Upper lobe of left lung (tissue), 6 donors: ENCODE results near the gene EVA1B. TPM values are rescaled to one million over a fixed set of nuclear protein-coding genes. Genes with fewer than 3 reads are reported as not detected.

Experiments used
- ATAC-seq, 2 donors: fragments of 200-7000 bp; cut with Tn5 transposase; one replicate each; pipeline ENCODE4 v1.9.1; 2022; ENCODE audit warnings: mild to moderate bottlenecking in 2 of 2, moderate library complexity in 2 of 2; ENCODE audit not compliant: low FRiP score in 2 of 2
- DNase-seq, 2 donors: peaks; one replicate each; pipeline ENCODE4 v3.0.0-alpha.2; 2019 to 2020
- H3K27ac ChIP-seq, 4 donors: fragments of 200-600 bp; sonication (generic); one replicate each; pipeline ENCODE4 v1.5.1; 2016 to 2019
- H3K27me3 ChIP-seq, 4 donors: fragments of 200-600 bp; sonication (generic); one replicate each; pipeline ENCODE4 v1.5.1; 2017 to 2019
- H3K36me3 ChIP-seq, 4 donors: fragments of 200-600 bp; sonication (generic); one replicate each; pipeline ENCODE4 v1.5.1; 2016 to 2019
- H3K4me1 ChIP-seq, 4 donors: fragments of 200-600 bp; sonication (generic); one replicate each; pipeline ENCODE4 v1.5.1; 2018 to 2019
- H3K4me3 ChIP-seq, 4 donors: fragments of 200-600 bp; sonication (generic); one replicate each; pipeline ENCODE4 v1.5.1; 2017 to 2019; ENCODE audit warnings: mild to moderate bottlenecking in 2 of 4, moderate library complexity in 1 of 4
- H3K9me3 ChIP-seq, 4 donors: fragments of 200-600 bp; sonication (generic); one replicate each; pipeline ENCODE4 v1.5.1; 2018 to 2019
- EP300 ChIP-seq, 4 donors: sonication (generic); formaldehyde crosslinking; IDR thresholded peaks; one replicate each; pipeline ENCODE4 v1.5.1; 2017; ENCODE audit warnings: antibody characterized with exemption in 4 of 4, control low read depth in 2 of 4
- POLR2A ChIP-seq, 4 donors: fragments of 450-650 bp; IDR thresholded peaks; one replicate each; pipeline ENCODE4 v1.5.1; 2016 to 2017; ENCODE audit warnings: antibody characterized with exemption in 4 of 4, mild to moderate bottlenecking in 2 of 4
- POLR2AphosphoS5 ChIP-seq, 2 donors: sonication (generic); formaldehyde crosslinking; IDR thresholded peaks; one replicate each; pipeline ENCODE4 v1.5.1; 2017; ENCODE audit warnings: antibody characterized with exemption in 2 of 2
- WGBS, 2 donors: methylation state at CpG; one replicate each; pipeline ENCODE4 v1.1.5; 2017 to 2018; 5-methylcytosine and 5-hydroxymethylcytosine counted together
- total RNA-seq, 6 donors: library from RNA; depleted of rRNA in 4 of 6; stranded (reverse); fragments of >200 nt in 4 of 6; gene quantifications; one replicate each; pipeline versions ENCODE4 v1.1.0 to v1.2.1, GENCODE V29; 2016 to 2021
- TF ChIP-seq, protein P1 (sequence below), 6 experiments: fragments of 450-650 bp in 4 of 6; fragments of 200-600 bp in 2 of 6; sonication (generic) in 2 of 6; IDR thresholded peaks; one replicate each; pipeline ENCODE4 v1.5.1; 2016 to 2019; ENCODE audit warnings: antibody characterized with exemption in 6 of 6
- donor health status: DM: no; HTN: no; CAD: no; lungs with moderate emphysema.
- donor health status: DM: no; HTN: yes; CAD: no; lungs with severe emphysema.

The EVA1B gene
- total RNA-seq, 6 donors from 2014 or later = 24.3 to 97.9 (median 36.6) TPM

DNA sequence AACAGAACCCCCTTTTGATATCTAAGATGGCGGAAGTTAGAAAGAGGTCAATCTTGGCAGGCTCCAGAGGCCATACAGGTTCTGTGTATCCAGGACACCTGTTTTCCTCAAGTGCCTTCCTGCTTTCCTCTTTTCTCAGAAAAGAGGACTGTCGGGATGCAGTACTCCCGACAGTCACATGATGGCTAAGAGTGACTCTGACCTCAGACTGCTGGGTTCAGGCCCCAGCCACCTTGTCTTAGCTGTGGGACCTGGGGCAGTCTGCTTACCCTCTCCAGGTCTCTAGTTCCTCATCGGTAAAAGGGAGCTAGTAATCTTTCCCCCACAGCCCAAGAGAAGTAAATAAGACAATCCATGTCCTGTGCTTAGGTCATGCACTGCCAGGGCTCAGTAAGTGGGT, 32.4 kb upstream of the EVA1B start:
- TF ChIP-seq POLR2A (IDR thresholded peaks at IDR 0.05) = no peak
- DNase-seq = no peak
- H3K4me1 ChIP-seq = peaks cover 26 to 34% (median 31%) of the 10 kb centered on the region in 4 donors
- no peak overlapping the region for H3K27ac ChIP-seq
- H3K9me3 ChIP-seq = no peaks in the 10 kb centered on the region
- 81 to 86% methylated on average over 4 of the region's 4 CpGs for WGBS, 2 donors
- no peak overlapping the region for H3K4me3 ChIP-seq
- H3K27me3 ChIP-seq = no peaks in the 10 kb centered on the region
- no peak for ATAC-seq
- H3K36me3 ChIP-seq = peaks cover 17 to 71% (median 51%) of the 10 kb centered on the region in 4 donors

DNA sequence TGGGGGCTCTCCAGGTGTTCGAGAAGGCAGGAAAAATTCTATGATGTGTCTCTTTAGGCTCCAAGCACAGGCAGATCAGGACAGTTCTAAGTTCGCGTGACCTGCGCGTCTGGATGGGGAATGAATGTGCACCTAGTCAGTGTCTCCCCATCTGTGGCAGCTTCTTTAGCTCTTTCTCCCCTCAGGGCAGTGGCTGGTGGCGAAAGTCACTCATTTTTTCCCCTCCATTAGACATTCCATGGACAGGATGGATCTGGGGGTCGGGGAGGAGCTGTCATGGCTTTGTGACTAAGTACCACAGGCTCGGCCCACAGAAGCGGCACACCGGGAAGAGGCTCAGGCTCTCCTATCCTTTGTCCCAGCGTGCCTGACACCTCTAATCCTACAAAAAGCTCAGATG, 31.0 kb upstream of the EVA1B start:
- 92 to 98% methylated on average over 11 of the region's 11 CpGs for WGBS, 2 donors
- no peak overlapping the region for H3K4me3 ChIP-seq
- H3K9me3 ChIP-seq = no peaks in the 10 kb centered on the region
- TF ChIP-seq POLR2A (IDR thresholded peaks at IDR 0.05) (no peak), POLR2AphosphoS5 (IDR thresholded peaks at IDR 0.05) (no peak), EP300 (IDR thresholded peaks at IDR 0.05) (no peak)
- TF ChIP-seq, protein P1, sequence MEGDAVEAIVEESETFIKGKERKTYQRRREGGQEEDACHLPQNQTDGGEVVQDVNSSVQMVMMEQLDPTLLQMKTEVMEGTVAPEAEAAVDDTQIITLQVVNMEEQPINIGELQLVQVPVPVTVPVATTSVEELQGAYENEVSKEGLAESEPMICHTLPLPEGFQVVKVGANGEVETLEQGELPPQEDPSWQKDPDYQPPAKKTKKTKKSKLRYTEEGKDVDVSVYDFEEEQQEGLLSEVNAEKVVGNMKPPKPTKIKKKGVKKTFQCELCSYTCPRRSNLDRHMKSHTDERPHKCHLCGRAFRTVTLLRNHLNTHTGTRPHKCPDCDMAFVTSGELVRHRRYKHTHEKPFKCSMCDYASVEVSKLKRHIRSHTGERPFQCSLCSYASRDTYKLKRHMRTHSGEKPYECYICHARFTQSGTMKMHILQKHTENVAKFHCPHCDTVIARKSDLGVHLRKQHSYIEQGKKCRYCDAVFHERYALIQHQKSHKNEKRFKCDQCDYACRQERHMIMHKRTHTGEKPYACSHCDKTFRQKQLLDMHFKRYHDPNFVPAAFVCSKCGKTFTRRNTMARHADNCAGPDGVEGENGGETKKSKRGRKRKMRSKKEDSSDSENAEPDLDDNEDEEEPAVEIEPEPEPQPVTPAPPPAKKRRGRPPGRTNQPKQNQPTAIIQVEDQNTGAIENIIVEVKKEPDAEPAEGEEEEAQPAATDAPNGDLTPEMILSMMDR (IDR thresholded peaks at IDR 0.05) = no peak
- no peaks in the 10 kb centered on the region for H3K27me3 ChIP-seq
- H3K36me3 ChIP-seq = peaks cover 17 to 74% (median 52%) of the 10 kb centered on the region in 4 donors
- DNase-seq (no peak), ATAC-seq (no peak)
- H3K27ac ChIP-seq = no peak overlapping the region
- peaks cover 32 to 38% (median 36%) of the 10 kb centered on the region in 4 donors for H3K4me1 ChIP-seq

GRCh38 chr1:36352910-36353878, 29.7 kb upstream of the EVA1B start:
- 82 to 84% methylated on average over 13 to 15 of the region's 15 CpGs for WGBS, 2 donors
- Histone ChIP-seq H3K36me3 (peaks cover 21 to 69% (median 51%) of the 10 kb centered on the region in 4 donors), H3K4me1 (peaks cover 28 to 39% (median 36%) of the 10 kb centered on the region in 4 donors)

DNA sequence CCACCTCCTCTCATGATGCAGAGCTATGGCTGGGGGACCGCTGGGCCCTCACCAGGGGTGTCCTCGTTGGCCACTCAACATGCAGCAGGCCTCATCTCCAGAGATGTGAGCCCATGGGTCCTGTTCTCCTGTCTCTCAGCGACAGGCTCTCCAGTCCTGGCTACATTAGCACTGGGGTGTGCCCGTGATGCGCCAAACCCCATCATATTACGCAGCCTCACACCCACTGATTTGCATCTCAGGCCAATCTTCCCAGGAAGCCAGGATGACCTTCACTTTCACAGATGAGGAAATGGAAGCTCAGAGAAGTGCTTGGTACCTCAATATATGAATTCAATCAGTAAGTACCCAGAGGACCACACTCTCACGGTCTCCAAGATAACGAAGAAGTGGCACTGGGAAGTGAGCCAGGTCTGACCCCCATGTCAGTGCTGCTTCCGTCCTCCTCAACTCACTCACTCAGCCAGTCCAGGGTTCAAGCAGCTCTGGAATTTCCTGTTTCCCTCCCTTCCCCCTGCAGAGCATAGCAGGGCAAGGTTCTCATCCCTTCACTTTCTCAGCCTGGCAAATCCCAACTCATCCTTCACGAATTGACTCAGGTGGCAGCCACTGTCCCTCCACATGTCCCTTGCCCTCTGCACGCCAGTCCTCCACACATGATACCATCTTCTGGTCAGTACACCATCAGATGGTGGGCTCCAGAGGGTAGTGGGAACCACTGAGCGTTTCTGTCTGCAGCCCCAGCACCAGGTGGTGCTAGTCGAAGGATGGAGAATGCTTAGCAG, 28.9 kb upstream of the EVA1B start:
- H3K27ac ChIP-seq = peak overlapping the region in 3 of 4 donors; percentile 30 to 77 (median 74)
- H3K36me3 ChIP-seq = peaks cover 25 to 69% (median 51%) of the 10 kb centered on the region in 4 donors
- H3K27me3 ChIP-seq = no peaks in the 10 kb centered on the region
- no peak for TF ChIP-seq POLR2AphosphoS5 (IDR thresholded peaks at IDR 0.05)
- no peak for TF ChIP-seq EP300 (IDR thresholded peaks at IDR 0.05)
- TF ChIP-seq POLR2A (IDR thresholded peaks at IDR 0.05) = no peak
- TF ChIP-seq, protein P1 (IDR thresholded peaks at IDR 0.05) = no peak
- WGBS, 2 donors = 74 to 84% methylated on average over 6 to 13 of the region's 13 CpGs
- no peaks in the 10 kb centered on the region for H3K9me3 ChIP-seq
- ATAC-seq (no peak), DNase-seq (no peak)
- H3K4me3 ChIP-seq = no peak overlapping the region
- peaks cover 28 to 39% (median 36%) of the 10 kb centered on the region in 4 donors for H3K4me1 ChIP-seq

More at GRCh38 chr1:36352910-36353878, 29.7 kb upstream of the EVA1B start:
- DNase-seq = no peak
- no peak for ATAC-seq
- no peaks in the 10 kb centered on the region for H3K27me3 ChIP-seq
- no peak overlapping the region for H3K4me3 ChIP-seq
- TF ChIP-seq POLR2AphosphoS5 (IDR thresholded peaks at IDR 0.05) = no peak
- TF ChIP-seq, protein P1 (IDR thresholded peaks at IDR 0.05) = no peak
- no peak for TF ChIP-seq POLR2A (IDR thresholded peaks at IDR 0.05)
- H3K9me3 ChIP-seq = no peaks in the 10 kb centered on the region
- peak overlapping the region in 1 of 4 donors; percentile 77 for H3K27ac ChIP-seq
